Neuronal stem cell (in vitro differentiated cells): Measurements from ENCODE around the gene SLC25A10.
A peak's percentile ranks its signal among the peaks of the same experiment; 100 is the strongest.

ENCODE experiments used
- DNase-seq: peaks from one replicate; pipeline ENCODE4 v3.0.0-alpha.2; 2013; ENCODE audit warnings: low spot score
- H2AFZ ChIP-seq: one replicate; pipeline ENCODE4 v1.6.1; 2013; ENCODE audit warnings: mild to moderate bottlenecking, low read length, inconsistent platforms
- H2AK5ac ChIP-seq: 2 replicates; pipeline ENCODE4 v1.6.1; 2013; ENCODE audit warnings: low read depth, mild to moderate bottlenecking, inconsistent platforms, low read length, moderate library complexity, mixed read lengths
- H2BK120ac ChIP-seq: 2 replicates; pipeline ENCODE4 v1.6.1; 2013; ENCODE audit warnings: low read depth, mild to moderate bottlenecking, inconsistent platforms, low read length, moderate library complexity, mixed read lengths
- H2BK12ac ChIP-seq: one replicate; pipeline ENCODE4 v1.6.1; 2013; ENCODE audit warnings: low read length, inconsistent platforms
- H2BK15ac ChIP-seq: 2 replicates; pipeline ENCODE4 v1.6.1; 2013; ENCODE audit warnings: mild to moderate bottlenecking, low read length, inconsistent platforms, mixed read lengths
- H2BK5ac ChIP-seq: one replicate; pipeline ENCODE4 v1.6.1; 2013; ENCODE audit warnings: inconsistent platforms, mild to moderate bottlenecking, low read length, moderate library complexity
- H3K14ac ChIP-seq: one replicate; pipeline ENCODE4 v1.6.1; 2013; ENCODE audit warnings: low read length, inconsistent platforms
- H3K18ac ChIP-seq: 2 replicates; pipeline ENCODE4 v1.6.1; 2013; ENCODE audit warnings: low read length, inconsistent platforms
- H3K23ac ChIP-seq: 2 replicates; pipeline ENCODE4 v1.6.1; 2013; ENCODE audit warnings: low read depth, mild to moderate bottlenecking, mixed read lengths, low read length, inconsistent platforms; ENCODE audit not compliant: poor library complexity
- H3K27ac ChIP-seq: replicated peaks from 3 replicates; pipeline ENCODE4 v1.5.1; 2013; ENCODE audit warnings: low read length, inconsistent platforms
- H3K27me3 ChIP-seq, 3 experiments: 2 replicates each; pipeline ENCODE4 v1.6.1; 2013; ENCODE audit warnings: low read length in 3 of 3, mild to moderate bottlenecking in 2 of 3, inconsistent platforms in 1 of 3, low read depth in 1 of 3, mixed read lengths in 1 of 3, moderate library complexity in 1 of 3; ENCODE audit not compliant: control insufficient read depth in 3 of 3, insufficient read depth in 3 of 3
- H3K36me3 ChIP-seq, 2 donors: replicated peaks in 1 of 2; 2 replicates each; pipeline ENCODE4 v1.6.1; 2013; ENCODE audit warnings: low read length in 2 of 2; ENCODE audit not compliant: control insufficient read depth in 2 of 2, insufficient read depth in 2 of 2
- H3K4ac ChIP-seq: 2 replicates; pipeline ENCODE4 v1.6.1; 2013; ENCODE audit warnings: inconsistent platforms, mild to moderate bottlenecking, low read length, moderate library complexity
- H3K4me1 ChIP-seq, 2 donors: 1 replicate in 1 of 2; 2 replicates in 1 of 2; pipeline ENCODE4 v1.6.1; 2013; ENCODE audit warnings: low read length in 2 of 2, low read depth in 1 of 2; ENCODE audit not compliant: control insufficient read depth in 2 of 2, insufficient read depth in 1 of 2
- H3K4me2 ChIP-seq: one replicate; pipeline ENCODE4 v1.6.1; 2013; ENCODE audit warnings: mild to moderate bottlenecking, low read length, inconsistent platforms; ENCODE audit not compliant: insufficient read depth, poor library complexity, severe bottlenecking
- H3K4me3 ChIP-seq, 2 donors: 2 replicates each; pipeline ENCODE4 v1.5.1; 2013; ENCODE audit warnings: low read length in 2 of 2, mild to moderate bottlenecking in 2 of 2, inconsistent platforms in 1 of 2, moderate library complexity in 1 of 2
- H3K79me1 ChIP-seq: one replicate; pipeline ENCODE4 v1.6.1; 2013; ENCODE audit warnings: low read depth, mild to moderate bottlenecking, inconsistent platforms, low read length, moderate library complexity
- H3K9ac ChIP-seq: one replicate; pipeline ENCODE4 v1.6.1; 2013; ENCODE audit warnings: mild to moderate bottlenecking, low read depth, low read length, inconsistent platforms; ENCODE audit not compliant: poor library complexity
- H3K9me3 ChIP-seq, 2 donors: replicated peaks in 1 of 2; 2 replicates each; pipeline versions ENCODE3 to v1.6.1; 2013; ENCODE audit warnings: low read length in 2 of 2, mild to moderate bottlenecking in 2 of 2, inconsistent platforms in 1 of 2, low read depth in 1 of 2, mixed read lengths in 1 of 2, moderate library complexity in 1 of 2; ENCODE audit not compliant: control insufficient read depth in 2 of 2, insufficient read depth in 1 of 2
- H4K8ac ChIP-seq: one replicate; pipeline ENCODE4 v1.6.1; 2013; ENCODE audit warnings: low read depth, mild to moderate bottlenecking, inconsistent platforms, low read length, moderate library complexity
- H4K91ac ChIP-seq: one replicate; pipeline ENCODE4 v1.6.1; 2013; ENCODE audit warnings: low read length, low read depth, mild to moderate bottlenecking, inconsistent platforms; ENCODE audit not compliant: poor library complexity
- WGBS, 2 donors: extraction: QIAGEN DNeasy Blood & Tissue Kit; methylation state at CpG; one replicate each; pipeline ENCODE4 v1.1.7; 2013; ENCODE audit warnings: missing lambda C conversion rate in 2 of 2, mixed read lengths in 1 of 2; ENCODE audit not compliant: insufficient read length in 2 of 2, insufficient replicate concordance in 1 of 2; ENCODE audit errors: extremely low coverage in 2 of 2; 5-methylcytosine and 5-hydroxymethylcytosine counted together

The SLC25A10 gene

DNA sequence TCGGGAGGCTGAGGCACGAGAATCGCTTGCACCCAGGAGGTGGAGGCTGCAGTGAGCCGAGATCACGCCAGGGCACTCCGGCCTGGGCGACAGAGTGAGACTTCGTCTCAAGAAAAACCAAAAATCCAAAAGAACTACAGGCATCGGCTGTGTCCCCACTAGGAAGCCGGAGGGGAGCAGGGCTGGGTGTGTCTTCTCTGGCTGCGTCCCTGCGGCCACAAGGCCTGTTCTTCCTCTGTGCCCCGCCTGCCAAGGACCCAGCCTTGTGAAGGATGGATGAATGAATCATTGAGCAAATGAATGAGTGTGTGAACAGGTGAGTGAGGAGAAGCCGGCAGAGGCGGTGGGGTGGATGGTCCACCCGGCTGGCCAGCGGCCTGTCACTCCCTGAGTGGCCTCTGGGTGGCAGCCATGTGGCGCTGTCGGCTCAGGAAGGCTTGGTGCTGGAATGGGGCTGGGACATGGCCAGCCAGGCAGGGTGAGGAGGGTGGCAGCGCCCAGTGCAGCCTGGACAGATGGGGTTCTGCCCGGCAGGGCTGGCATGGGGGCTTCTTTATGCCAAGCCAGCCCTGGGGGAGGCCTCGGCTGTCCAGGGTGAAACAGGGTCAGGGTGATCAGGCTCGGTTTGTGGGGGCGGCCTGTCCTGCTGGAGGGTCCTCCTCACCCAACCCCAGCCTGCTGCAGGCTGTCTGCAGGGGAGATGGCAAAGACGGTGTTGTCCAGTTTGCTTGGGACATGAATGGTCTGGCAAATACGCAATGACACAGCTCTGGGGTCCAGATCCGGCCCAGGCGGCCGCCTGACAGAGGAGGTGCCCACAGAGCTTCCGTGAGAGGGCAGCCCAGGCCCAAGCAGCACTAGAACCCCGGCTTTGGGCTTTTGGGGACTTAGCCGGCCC lies 21.7 kb downstream of the SLC25A10 start:
- WGBS, 2 donors = no CpG with 5 or more reads among the region's 32 CpGs
- Histone ChIP-seq H3K36me3 (no peaks in the 10 kb centered on the region), H3K4ac (no peak overlapping the region), H4K91ac (no peak overlapping the region), H2BK5ac (no peak overlapping the region), H2AK5ac (peak overlapping the region; percentile 77), H3K9me3 (no peaks in the 10 kb centered on the region), H3K18ac (no peak overlapping the region), H2BK15ac (peak overlapping the region; percentile 93), H3K4me3 (no peak overlapping the region), H3K23ac (peak overlapping the region; percentile 1), H2BK120ac (no peak overlapping the region), H3K4me2 (no peak overlapping the region), H4K8ac (no peak overlapping the region), H2BK12ac (no peak overlapping the region), H3K27ac (no peak overlapping the region), H3K79me1 (no peaks in the 10 kb centered on the region), H2AFZ (peak overlapping the region; percentile 64), H3K9ac (no peak overlapping the region), H3K27me3 (peaks cover 0 to 52% (median 0%) of the 10 kb centered on the region in 3 experiments), H3K4me1 (peaks cover 6 to 9% of the 10 kb centered on the region in 2 donors), H3K14ac (no peak overlapping the region)
- DNase-seq = peak; percentile 56

DNA sequence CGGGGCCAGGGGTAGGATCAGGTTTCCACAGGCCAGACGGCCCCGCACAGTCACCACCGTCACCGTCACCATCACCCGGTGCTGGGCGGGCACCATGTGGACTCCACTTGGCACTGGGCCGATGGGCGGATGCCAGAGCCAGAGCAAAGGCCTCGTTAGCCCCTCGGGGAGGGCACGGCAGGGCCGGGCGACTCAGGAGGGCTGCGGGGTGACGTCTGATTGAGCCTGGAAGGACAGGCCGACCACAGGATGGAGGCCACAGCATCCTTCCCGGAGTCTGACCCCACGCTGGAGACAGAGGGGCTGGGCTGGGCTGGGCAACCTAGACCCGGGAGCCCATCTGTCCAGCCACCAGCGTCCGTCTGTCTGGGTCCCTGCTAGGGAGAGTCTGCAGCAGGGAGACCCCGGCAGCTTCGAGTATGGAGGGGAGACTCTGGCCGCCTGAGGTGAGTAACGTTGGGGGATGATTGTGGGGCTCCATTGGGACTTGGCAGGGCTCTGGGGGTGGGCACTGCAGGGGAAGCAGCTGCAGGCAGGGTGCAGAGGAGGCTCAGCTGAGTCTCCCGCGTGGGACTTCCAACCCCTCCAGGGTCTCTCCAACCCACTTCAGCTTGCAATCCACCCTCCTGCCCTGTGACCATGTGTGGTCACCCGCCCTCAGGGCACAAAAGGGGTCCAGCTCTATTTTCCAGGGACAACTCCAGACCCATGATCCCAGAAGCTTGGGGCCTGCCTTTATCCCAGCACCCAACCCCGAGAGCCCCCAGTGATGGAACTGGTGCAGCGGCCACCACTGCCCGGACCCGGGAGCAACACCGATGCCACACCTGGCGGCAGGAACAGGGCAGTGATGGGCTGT lies 22.6 kb downstream of the SLC25A10 start:
- peak overlapping the region; percentile 35 for H2BK15ac ChIP-seq
- peak overlapping the region; percentile 9 for H2BK120ac ChIP-seq
- H4K91ac ChIP-seq = no peak overlapping the region
- H3K27ac ChIP-seq = no peak overlapping the region
- peaks cover 0 to 57% (median 0%) of the 10 kb centered on the region in 3 experiments for H3K27me3 ChIP-seq
- H4K8ac ChIP-seq = no peak overlapping the region
- peak overlapping the region; percentile 64 for H2AFZ ChIP-seq
- no peak overlapping the region for H3K4ac ChIP-seq
- peak overlapping the region; percentile 77 for H2AK5ac ChIP-seq
- peak overlapping the region; percentile 95 for H2BK12ac ChIP-seq
- WGBS, 2 donors = no CpG with 5 or more reads among the region's 35 CpGs
- H3K4me2 ChIP-seq = no peak overlapping the region
- no peaks in the 10 kb centered on the region for H3K79me1 ChIP-seq
- peaks cover 6 to 9% of the 10 kb centered on the region in 2 donors for H3K4me1 ChIP-seq
- peak overlapping the region; percentile 43 for H3K23ac ChIP-seq
- H3K9ac ChIP-seq = no peak overlapping the region
- no peak overlapping the region for H3K18ac ChIP-seq
- no peak overlapping the region for H2BK5ac ChIP-seq
- H3K14ac ChIP-seq = no peak overlapping the region
- no peaks in the 10 kb centered on the region for H3K36me3 ChIP-seq
- no peak overlapping the region for H3K4me3 ChIP-seq
- H3K9me3 ChIP-seq = no peaks in the 10 kb centered on the region
- DNase-seq = no peak

DNA sequence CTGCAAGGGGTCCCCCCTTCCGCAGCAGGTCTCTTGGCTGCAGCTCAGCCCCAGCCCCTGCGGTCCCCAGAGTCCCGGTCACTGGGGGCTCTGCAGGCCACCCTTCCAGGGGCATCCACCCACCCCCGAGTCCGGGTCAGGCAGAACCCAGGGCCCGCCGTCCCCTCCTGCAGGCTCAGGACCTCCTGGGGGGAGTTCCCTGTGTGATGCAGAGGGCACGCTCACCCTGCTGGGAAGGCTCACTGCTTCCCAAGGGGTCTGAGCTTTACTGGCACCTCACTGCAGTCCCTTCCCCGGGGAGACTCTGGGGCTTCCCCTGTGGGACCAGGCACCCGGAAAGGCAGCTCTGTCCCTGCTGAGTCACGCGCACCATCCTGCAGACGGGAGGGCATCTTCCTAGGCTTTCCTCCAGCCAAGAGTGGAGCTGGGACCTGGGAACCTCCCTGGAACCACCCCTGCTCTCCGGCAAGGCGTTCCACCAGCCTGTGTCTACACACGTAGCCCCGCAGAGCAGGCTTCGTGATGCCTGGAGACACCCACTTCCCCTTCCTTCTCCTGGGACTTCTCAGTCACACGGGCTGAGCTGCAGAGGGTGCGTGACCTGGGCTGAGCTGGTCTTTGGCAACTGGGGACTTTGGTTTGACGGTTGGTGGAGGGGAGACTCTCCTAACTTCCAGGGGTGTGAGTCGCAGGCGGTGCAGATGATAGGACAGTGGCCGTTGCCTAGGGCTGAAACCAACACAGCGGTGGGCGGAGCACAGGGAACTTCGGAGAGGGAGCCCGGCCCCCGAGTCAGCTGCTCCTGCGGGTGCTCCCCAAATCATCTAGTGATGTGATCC lies 23.4 kb downstream of the SLC25A10 start:
- peak overlapping the region; percentile 10 for H2BK5ac ChIP-seq
- peak overlapping the region; percentile 35 for H2BK15ac ChIP-seq
- H3K23ac ChIP-seq = peak overlapping the region; percentile 43
- H3K18ac ChIP-seq = peak overlapping the region; percentile 76
- peaks cover 0 to 57% (median 0%) of the 10 kb centered on the region in 3 experiments for H3K27me3 ChIP-seq
- no peak for DNase-seq
- H3K4me2 ChIP-seq = no peak overlapping the region
- H2BK12ac ChIP-seq = peak overlapping the region; percentile 24
- no peak overlapping the region for H3K4me3 ChIP-seq
- H3K4me1 ChIP-seq = peaks cover 6 to 9% of the 10 kb centered on the region in 2 donors
- peak overlapping the region; percentile 43 for H4K91ac ChIP-seq
- WGBS, 2 donors = no CpG with 5 or more reads among the region's 30 CpGs
- H2AK5ac ChIP-seq = peak overlapping the region; percentile 66
- H3K36me3 ChIP-seq = no peaks in the 10 kb centered on the region
- H3K14ac ChIP-seq = peak overlapping the region; percentile 84
- H2BK120ac ChIP-seq = no peak overlapping the region
- H3K4ac ChIP-seq = no peak overlapping the region
- H3K9me3 ChIP-seq = no peaks in the 10 kb centered on the region
- H4K8ac ChIP-seq = peak overlapping the region; percentile 93
- H3K27ac ChIP-seq = no peak overlapping the region
- peak overlapping the region; percentile 78 for H2AFZ ChIP-seq
- no peak overlapping the region for H3K9ac ChIP-seq
- H3K79me1 ChIP-seq = no peaks in the 10 kb centered on the region
